ENCODE results near the gene CHMP4A. TPM values are rescaled to one million over a fixed set of nuclear protein-coding genes. Genes with fewer than 3 reads are reported as not detected.

Gene CHMP4A
- total and polyA plus RNA-seq, 9 of the 15 experiments (the other 6 are each of a cell fraction or from before 2014, with no cell fraction given), result 28.8 to 104 (median 52.7) TPM

GRCh38 chr14:24232121-24232644 lies 18.9 kb upstream of the CHMP4A start, which contains the start of gene NEDD8 (continued):
- TF ChIP-seq RAD21 (CRISPR knock-in tag; conservative IDR thresholded peaks at IDR 0.05 in 1 of 2, IDR thresholded peaks at IDR 0.05 in 1 of 2) (no peak), IRF1 (CRISPR knock-in tag; IDR thresholded peaks at IDR 0.05; ENCODE audit: borderline replicate concordance) (no peak), POLR2AphosphoS2 (IDR thresholded peaks at IDR 0.05; ENCODE audit: low read length) (no peak), THAP12 (CRISPR knock-in tag; IDR thresholded peaks at IDR 0.05) (no peak), PML (IDR thresholded peaks at IDR 0.05; ENCODE audit: low read length) (0 out of 2 replicates have a peak, but pooled peaks have one; percentile 18), DDX20 (tag; IDR thresholded peaks at IDR 0.05; ENCODE audit: low read depth) (no peak), MIER1 (IDR thresholded peaks at IDR 0.05; ENCODE audit: low read depth) (no peak), TAF7 (tag; IDR thresholded peaks at IDR 0.05) (no peak), MCM7 (IDR thresholded peaks at IDR 0.05) (no peak), MCM2 (IDR thresholded peaks at IDR 0.05; ENCODE audit: low read depth) (no peak), SMC3 (conservative IDR thresholded peaks at IDR 0.05; ENCODE audit: insufficient read depth, low read depth, low read length) (no peak), TSC22D4 (tag; IDR thresholded peaks at IDR 0.05) (no peak), ZNF232 (CRISPR knock-in tag; IDR thresholded peaks at IDR 0.05) (no peak), SAFB2 (IDR thresholded peaks at IDR 0.05; ENCODE audit: borderline replicate concordance, low read depth, low read length, severe bottlenecking) (no peak), ESRRA (IDR thresholded peaks at IDR 0.05; ENCODE audit: borderline replicate concordance, low read depth) (no peak), PCBP1 (IDR thresholded peaks at IDR 0.05; ENCODE audit: low read depth, low read length, poor library complexity, severe bottlenecking) (peak; percentile 43), RBFOX2 (IDR thresholded peaks at IDR 0.05; ENCODE audit: low read depth, low read length) (peak; percentile 73), MAFK (IDR thresholded peaks at IDR 0.05; ENCODE audit: low read length) (no peak), SIX5 (IDR thresholded peaks at IDR 0.05; ENCODE audit: borderline replicate concordance in 1 of 2, insufficient read depth in 1 of 2, low read depth in 1 of 2, low read length in 2 of 2) (peak; percentile 91 to 96), ZNF436 (CRISPR knock-in tag; IDR thresholded peaks at IDR 0.05) (no peak), CTBP1 (IDR thresholded peaks at IDR 0.05; ENCODE audit: borderline replicate concordance) (no peak), ARID1B (IDR thresholded peaks at IDR 0.05) (no peak), PKNOX1 (IDR thresholded peaks at IDR 0.05) (no peak), ZBTB26 (CRISPR knock-in tag; IDR thresholded peaks at IDR 0.05) (no peak), TEAD4 (IDR thresholded peaks at IDR 0.05; ENCODE audit: low read length) (no peak), TEAD4 (CRISPR knock-in tag; IDR thresholded peaks at IDR 0.05; ENCODE audit: borderline replicate concordance) (no peak)

Data from K562 (cell line).